ENCODE results near the gene PLAA.

DNA sequence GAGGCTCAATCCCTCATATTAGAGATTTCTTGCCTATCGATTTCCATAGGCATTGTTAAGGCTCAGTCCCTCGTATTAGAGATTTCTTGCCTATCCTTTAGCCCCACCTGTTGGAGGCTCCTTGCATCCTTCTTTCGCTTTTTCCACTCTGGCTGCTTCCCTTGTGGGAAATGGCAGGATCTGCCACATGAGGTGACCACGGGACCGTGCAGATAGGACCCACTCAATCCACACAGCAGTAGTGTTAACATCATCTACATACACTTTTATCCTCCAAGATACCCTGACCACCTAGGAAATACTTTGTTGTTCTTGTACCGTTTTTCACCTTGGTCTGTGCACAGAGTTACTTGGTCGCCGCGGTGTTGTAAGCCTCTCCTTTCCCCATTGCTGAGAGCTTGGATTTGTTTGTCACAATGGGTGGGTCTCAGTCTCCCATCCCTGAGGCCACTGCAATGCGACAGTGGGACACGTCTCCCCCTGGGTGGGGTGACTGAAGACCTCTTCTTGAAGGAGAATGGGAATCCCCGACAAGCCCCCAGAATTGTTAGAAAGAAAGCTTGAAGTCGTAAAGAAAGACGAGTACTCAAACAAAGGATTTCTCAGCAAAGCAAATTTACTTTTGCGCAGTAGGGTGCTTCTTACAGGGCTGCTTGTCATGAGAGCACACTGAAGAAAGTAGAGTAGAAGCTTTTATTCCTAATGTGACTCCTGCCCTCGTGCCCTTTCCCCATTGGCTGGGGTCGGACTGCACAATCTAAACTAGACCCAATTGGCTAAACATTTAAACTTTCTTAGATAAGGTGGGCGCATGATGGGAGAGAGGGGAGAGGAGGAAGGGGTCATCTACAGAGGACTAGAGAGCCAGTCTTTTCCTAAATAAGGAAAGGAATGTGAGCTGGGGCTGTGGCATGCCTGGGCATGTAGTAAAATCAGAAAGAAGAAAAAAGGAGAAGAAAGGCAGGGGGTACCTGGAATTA is 29.0 kb upstream of the PLAA start:
- TF ChIP-seq CTCF (IDR thresholded peaks at IDR 0.05), result peak; percentile 81
- no peak for TF ChIP-seq EZH2 (IDR thresholded peaks at IDR 0.05)
